ENCODE measurements around the gene ETS1. TPM values are rescaled to one million over a fixed set of nuclear protein-coding genes. Genes with fewer than 3 reads are reported as not detected.
A peak's percentile ranks its signal among the peaks of the same experiment; 100 is the strongest.

ETS1 gene
- total RNA-seq, 1 experiment from 2014 or later: 82.0 TPM

GRCh38 chr11:128501632-128502549 is 85.5 kb downstream of the ETS1 start:
- Mint-ChIP-seq H3K27me3 (ENCODE audit: insufficient read depth, unreplicated experiment) (no peaks in the 10 kb centered on the region), H3K36me3 (ENCODE audit: insufficient read depth, unreplicated experiment) (peaks cover 7% of the 10 kb centered on the region), H3K27ac (ENCODE audit: low read depth, unreplicated experiment) (peak overlapping the region; percentile 93), H3K4me3 (ENCODE audit: unreplicated experiment) (no peak overlapping the region), H3K9me3 (ENCODE audit: unreplicated experiment) (no peaks in the 10 kb centered on the region), H3K4me1 (ENCODE audit: insufficient read depth, unreplicated experiment) (peaks cover 77% of the 10 kb centered on the region)
- BruUV-seq (replicated peaks): no TSS peak
- ChIA-PET POLR2A (interaction anchor here (1.6 to 11.9 kb wide), 6 partner anchors 9 to 21 kb away, joined by 5 to 124 read pairs (median 10); no protein-coding TSS in a partner anchor), CTCF (interaction anchor here (0.6 to 4.5 kb wide), 6 partner anchors 16 to 431 kb away, joined by 3 to 21 read pairs (median 3); no protein-coding TSS in a partner anchor)
- no peak for DNase-seq (ENCODE audit: unreplicated experiment)
- intact Hi-C loops (cut with micrococcal nuclease): loop anchor here (2.0 to 5.0 kb wide), 2 partner anchors 19 to 130 kb away; no protein-coding TSS in a partner anchor
- TF ChIP-seq CTCF (IDR thresholded peaks at IDR 0.05; ENCODE audit: unreplicated experiment): no peak

DNA sequence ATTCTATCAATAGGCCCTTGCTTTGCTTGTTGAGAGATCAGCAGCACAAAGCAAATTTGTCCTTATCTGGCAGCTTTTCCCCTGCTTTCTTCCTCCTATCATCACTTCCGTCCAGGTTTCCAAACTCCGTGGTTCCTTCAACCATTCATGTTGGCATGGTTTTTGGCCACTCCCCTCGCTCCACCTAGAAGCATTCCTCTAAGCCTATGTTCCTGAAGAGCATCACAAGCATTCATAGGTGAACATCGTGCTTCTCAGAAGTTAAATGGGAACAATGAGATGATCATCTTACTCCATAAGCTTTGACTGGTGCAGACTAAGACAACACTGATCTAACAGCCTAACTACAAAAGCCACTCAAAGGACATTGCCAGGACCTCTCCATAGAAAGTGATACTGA is 86.3 kb downstream of the ETS1 start:
- POLR2A ChIA-PET: interaction anchor here (0.7 to 11.9 kb wide), 6 partner anchors 9 to 92 kb away, joined by 3 to 124 read pairs (median 4); no protein-coding TSS in a partner anchor
- no peak for DNase-seq (ENCODE audit: unreplicated experiment)
- H3K27me3 Mint-ChIP-seq (ENCODE audit: insufficient read depth, unreplicated experiment): no peaks in the 10 kb centered on the region
- TF ChIP-seq CTCF (IDR thresholded peaks at IDR 0.05; ENCODE audit: unreplicated experiment): no peak
- CTCF ChIA-PET: interaction anchor here (0.7 kb wide), 1 partner anchor 13 kb away, joined by 3 read pairs; no protein-coding TSS in a partner anchor
- H3K4me1 Mint-ChIP-seq (ENCODE audit: insufficient read depth, unreplicated experiment): peaks cover 77% of the 10 kb centered on the region
- BruUV-seq (replicated peaks): no TSS peak
- no peaks in the 10 kb centered on the region for H3K9me3 Mint-ChIP-seq (ENCODE audit: unreplicated experiment)
- H3K4me3 Mint-ChIP-seq (ENCODE audit: unreplicated experiment): no peak overlapping the region
- intact Hi-C loops (cut with micrococcal nuclease): loop anchor here (5.0 kb wide), 1 partner anchor 131 kb away; no protein-coding TSS in a partner anchor
- peaks cover 7% of the 10 kb centered on the region for H3K36me3 Mint-ChIP-seq (ENCODE audit: insufficient read depth, unreplicated experiment)
- H3K27ac Mint-ChIP-seq (ENCODE audit: low read depth, unreplicated experiment): no peak overlapping the region

GRCh38 chr11:128500493-128500892 is 86.9 kb downstream of the ETS1 start:
- ChIA-PET CTCF (interaction anchor here (0.6 to 0.7 kb wide), 3 partner anchors 12 to 21 kb away, joined by 3 read pairs; no protein-coding TSS in a partner anchor), POLR2A (interaction anchor here (0.7 to 11.9 kb wide), 6 partner anchors 9 to 91 kb away, joined by 3 to 124 read pairs (median 4); no protein-coding TSS in a partner anchor)
- Mint-ChIP-seq H3K9me3 (ENCODE audit: unreplicated experiment) (no peaks in the 10 kb centered on the region), H3K4me3 (ENCODE audit: unreplicated experiment) (no peak overlapping the region), H3K36me3 (ENCODE audit: insufficient read depth, unreplicated experiment) (peaks cover 7% of the 10 kb centered on the region), H3K27me3 (ENCODE audit: insufficient read depth, unreplicated experiment) (no peaks in the 10 kb centered on the region), H3K4me1 (ENCODE audit: insufficient read depth, unreplicated experiment) (peaks cover 82% of the 10 kb centered on the region), H3K27ac (ENCODE audit: low read depth, unreplicated experiment) (no peak overlapping the region)
- no peak for DNase-seq (ENCODE audit: unreplicated experiment)
- no peak for TF ChIP-seq CTCF (IDR thresholded peaks at IDR 0.05; ENCODE audit: unreplicated experiment)
- intact Hi-C loops (cut with micrococcal nuclease): loop anchor here (5.0 kb wide), 1 partner anchor 132 kb away; no protein-coding TSS in a partner anchor
- BruUV-seq (replicated peaks): no TSS peak
